Measurements from ENCODE around the gene SNX6.

The SNX6 gene

DNA sequence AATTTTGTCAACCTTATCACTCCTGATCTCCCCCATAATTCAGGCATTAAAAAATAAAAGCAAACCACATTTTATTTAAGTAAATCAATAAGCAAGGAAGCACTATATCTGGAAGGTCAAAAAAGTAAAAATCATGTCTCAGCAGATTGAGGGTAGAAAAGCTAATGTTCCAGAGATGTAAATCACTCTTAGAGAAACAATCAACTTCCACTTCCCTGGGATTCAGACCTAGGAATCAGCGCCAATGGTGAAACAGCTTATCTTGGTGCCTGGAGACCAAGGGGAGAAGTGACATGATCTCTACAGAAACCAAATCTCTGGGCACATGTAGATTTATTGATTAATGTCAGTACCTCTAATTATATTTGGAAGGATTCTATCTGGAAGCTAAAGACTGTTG, 10.9 kb upstream of the SNX6 start:
- TF ChIP-seq TAF1 (IDR thresholded peaks at IDR 0.05; ENCODE audit: borderline replicate concordance, insufficient read depth, low read length) (no peak), FOXP2 (optimal IDR thresholded peaks at IDR 0.05; ENCODE audit: borderline replicate concordance, extremely low read depth, extremely low read length, insufficient read depth) (no peak), SIN3A (IDR thresholded peaks at IDR 0.05; ENCODE audit: borderline replicate concordance, insufficient read depth, low read length) (no peak), POLR2AphosphoS5 (IDR thresholded peaks at IDR 0.05; ENCODE audit: low read depth, low read length) (no peak)
- TF ChIP-seq, protein P1, sequence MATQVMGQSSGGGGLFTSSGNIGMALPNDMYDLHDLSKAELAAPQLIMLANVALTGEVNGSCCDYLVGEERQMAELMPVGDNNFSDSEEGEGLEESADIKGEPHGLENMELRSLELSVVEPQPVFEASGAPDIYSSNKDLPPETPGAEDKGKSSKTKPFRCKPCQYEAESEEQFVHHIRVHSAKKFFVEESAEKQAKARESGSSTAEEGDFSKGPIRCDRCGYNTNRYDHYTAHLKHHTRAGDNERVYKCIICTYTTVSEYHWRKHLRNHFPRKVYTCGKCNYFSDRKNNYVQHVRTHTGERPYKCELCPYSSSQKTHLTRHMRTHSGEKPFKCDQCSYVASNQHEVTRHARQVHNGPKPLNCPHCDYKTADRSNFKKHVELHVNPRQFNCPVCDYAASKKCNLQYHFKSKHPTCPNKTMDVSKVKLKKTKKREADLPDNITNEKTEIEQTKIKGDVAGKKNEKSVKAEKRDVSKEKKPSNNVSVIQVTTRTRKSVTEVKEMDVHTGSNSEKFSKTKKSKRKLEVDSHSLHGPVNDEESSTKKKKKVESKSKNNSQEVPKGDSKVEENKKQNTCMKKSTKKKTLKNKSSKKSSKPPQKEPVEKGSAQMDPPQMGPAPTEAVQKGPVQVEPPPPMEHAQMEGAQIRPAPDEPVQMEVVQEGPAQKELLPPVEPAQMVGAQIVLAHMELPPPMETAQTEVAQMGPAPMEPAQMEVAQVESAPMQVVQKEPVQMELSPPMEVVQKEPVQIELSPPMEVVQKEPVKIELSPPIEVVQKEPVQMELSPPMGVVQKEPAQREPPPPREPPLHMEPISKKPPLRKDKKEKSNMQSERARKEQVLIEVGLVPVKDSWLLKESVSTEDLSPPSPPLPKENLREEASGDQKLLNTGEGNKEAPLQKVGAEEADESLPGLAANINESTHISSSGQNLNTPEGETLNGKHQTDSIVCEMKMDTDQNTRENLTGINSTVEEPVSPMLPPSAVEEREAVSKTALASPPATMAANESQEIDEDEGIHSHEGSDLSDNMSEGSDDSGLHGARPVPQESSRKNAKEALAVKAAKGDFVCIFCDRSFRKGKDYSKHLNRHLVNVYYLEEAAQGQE (IDR thresholded peaks at IDR 0.05; ENCODE audit: insufficient read depth in 1 of 2, low read depth in 2 of 2, low read length in 2 of 2): no peak

- TF ChIP-seq POLR2AphosphoS5 (IDR thresholded peaks at IDR 0.05; ENCODE audit: low read depth, low read length) (no peak), TAF1 (IDR thresholded peaks at IDR 0.05; ENCODE audit: borderline replicate concordance, insufficient read depth, low read length) (no peak), SIN3A (IDR thresholded peaks at IDR 0.05; ENCODE audit: borderline replicate concordance, insufficient read depth, low read length) (no peak), FOXP2 (optimal IDR thresholded peaks at IDR 0.05; ENCODE audit: borderline replicate concordance, extremely low read depth, extremely low read length, insufficient read depth) (no peak)
- TF ChIP-seq, protein P1 (IDR thresholded peaks at IDR 0.05; ENCODE audit: insufficient read depth in 1 of 2, low read depth in 2 of 2, low read length in 2 of 2): no peak
Measured at GRCh38 chr14:34633742-34634141, 3.8 kb upstream of the SNX6 start.

GRCh38 chr14:34632411-34632978, 2.5 kb upstream of the SNX6 start:
- TF ChIP-seq TAF1 (IDR thresholded peaks at IDR 0.05; ENCODE audit: borderline replicate concordance, insufficient read depth, low read length) (no peak), POLR2AphosphoS5 (IDR thresholded peaks at IDR 0.05; ENCODE audit: low read depth, low read length) (no peak), FOXP2 (optimal IDR thresholded peaks at IDR 0.05; ENCODE audit: borderline replicate concordance, extremely low read depth, extremely low read length, insufficient read depth) (no peak), SIN3A (IDR thresholded peaks at IDR 0.05; ENCODE audit: borderline replicate concordance, insufficient read depth, low read length) (no peak)
- TF ChIP-seq, protein P1 (IDR thresholded peaks at IDR 0.05; ENCODE audit: insufficient read depth in 1 of 2, low read depth in 2 of 2, low read length in 2 of 2): no peak

- TF ChIP-seq FOXP2 (optimal IDR thresholded peaks at IDR 0.05; ENCODE audit: borderline replicate concordance, extremely low read depth, extremely low read length, insufficient read depth): no peak
- no peak for TF ChIP-seq SIN3A (IDR thresholded peaks at IDR 0.05; ENCODE audit: borderline replicate concordance, insufficient read depth, low read length)
- TF ChIP-seq, protein P1 (IDR thresholded peaks at IDR 0.05; ENCODE audit: insufficient read depth in 1 of 2, low read depth in 2 of 2, low read length in 2 of 2): no peak
- no peak for TF ChIP-seq POLR2AphosphoS5 (IDR thresholded peaks at IDR 0.05; ENCODE audit: low read depth, low read length)
Measured at GRCh38 chr14:34629344-34629656, 648 bp downstream of the SNX6 start.

DNA sequence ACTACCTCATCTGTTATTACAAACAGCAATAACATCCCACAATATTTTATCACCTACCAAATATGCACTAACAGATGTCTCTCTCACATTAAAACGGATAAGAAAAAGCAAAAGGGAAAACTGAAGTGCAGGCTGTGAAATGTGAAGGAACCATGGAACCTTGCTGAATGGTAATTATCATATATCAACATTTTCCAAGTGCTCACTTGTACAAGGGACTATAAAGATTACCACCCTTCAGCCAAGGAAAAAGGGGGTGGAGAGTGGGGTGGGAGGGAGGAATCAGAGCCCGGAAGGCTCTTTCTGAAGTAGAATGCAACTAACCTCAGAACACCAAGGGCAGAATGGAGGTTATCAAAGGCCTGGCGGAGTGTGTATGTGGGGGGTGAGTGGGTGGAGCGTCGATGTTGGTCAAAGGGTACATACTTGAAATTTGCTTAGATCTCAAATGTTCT, 1.2 kb downstream of the SNX6 start:
- TF ChIP-seq, protein P1 (IDR thresholded peaks at IDR 0.05; ENCODE audit: insufficient read depth in 1 of 2, low read depth in 2 of 2, low read length in 2 of 2): no peak
- TF ChIP-seq POLR2AphosphoS5 (IDR thresholded peaks at IDR 0.05; ENCODE audit: low read depth, low read length): no peak
- TF ChIP-seq SIN3A (IDR thresholded peaks at IDR 0.05; ENCODE audit: borderline replicate concordance, insufficient read depth, low read length): no peak
- no peak for TF ChIP-seq TAF1 (IDR thresholded peaks at IDR 0.05; ENCODE audit: borderline replicate concordance, insufficient read depth, low read length)
- no peak for TF ChIP-seq FOXP2 (optimal IDR thresholded peaks at IDR 0.05; ENCODE audit: borderline replicate concordance, extremely low read depth, extremely low read length, insufficient read depth)

Data from PFSK-1 (cell line).